H9 (cell line): Measurements from ENCODE around the gene NRXN3. TPM values are rescaled to one million over a fixed set of nuclear protein-coding genes. Genes with fewer than 3 reads are reported as not detected.

Experiments used
- DNase-seq: peaks from one replicate; pipeline ENCODE4 v3.0.0-alpha.2; 2017
- H2AFZ ChIP-seq: one replicate; pipeline ENCODE4 v1.6.1; 2013; ENCODE audit warnings: mild to moderate bottlenecking, low read length, control low read depth, moderate library complexity
- H2AK5ac ChIP-seq: 2 replicates; pipeline ENCODE4 v1.6.1; 2013; ENCODE audit warnings: low read length, control low read depth, mixed read lengths; ENCODE audit not compliant: insufficient read length
- H2BK120ac ChIP-seq: one replicate; pipeline ENCODE4 v1.6.1; 2013; ENCODE audit warnings: low read depth, mild to moderate bottlenecking, low read length, control low read depth, inconsistent platforms; ENCODE audit not compliant: poor library complexity, severe bottlenecking
- H2BK12ac ChIP-seq: 2 replicates; pipeline ENCODE4 v1.6.1; 2013; ENCODE audit warnings: low read length, control low read depth, mixed read lengths, low read depth; ENCODE audit not compliant: insufficient read length
- H2BK15ac ChIP-seq: 2 replicates; pipeline ENCODE4 v1.6.1; 2013; ENCODE audit warnings: low read depth, low read length, control low read depth
- H2BK20ac ChIP-seq: one replicate; pipeline ENCODE4 v1.6.1; 2013; ENCODE audit warnings: low read depth, mild to moderate bottlenecking, low read length, control low read depth, inconsistent platforms; ENCODE audit not compliant: poor library complexity, severe bottlenecking
- H2BK5ac ChIP-seq: 2 replicates; pipeline ENCODE4 v1.6.1; 2013; ENCODE audit warnings: low read length, control low read depth, mixed read lengths; ENCODE audit not compliant: insufficient read length
- H3K14ac ChIP-seq: 2 replicates; pipeline ENCODE4 v1.6.1; 2013; ENCODE audit warnings: low read length, control low read depth; ENCODE audit not compliant: insufficient read depth
- H3K18ac ChIP-seq: 2 replicates; pipeline ENCODE4 v1.6.1; 2013; ENCODE audit warnings: low read depth, mild to moderate bottlenecking, mixed read lengths, low read length, control low read depth; ENCODE audit not compliant: insufficient read length
- H3K23ac ChIP-seq: 2 replicates; pipeline ENCODE4 v1.6.1; 2013; ENCODE audit warnings: low read length, control low read depth, mixed read lengths, low read depth; ENCODE audit not compliant: insufficient read length
- H3K23me2 ChIP-seq: 2 replicates; pipeline ENCODE4 v1.6.1; 2013; ENCODE audit warnings: low read depth, mild to moderate bottlenecking, mixed read lengths, low read length, control low read depth; ENCODE audit not compliant: insufficient read length, poor library complexity, severe bottlenecking
- H3K27ac ChIP-seq: 2 replicates; pipeline ENCODE4 v1.5.1; 2013; ENCODE audit warnings: low read length, control low read depth, mixed read lengths, low read depth; ENCODE audit not compliant: insufficient read length
- H3K27me3 ChIP-seq: 2 replicates; pipeline ENCODE4 v1.6.1; 2013; ENCODE audit warnings: low read length, control low read depth, inconsistent platforms; ENCODE audit not compliant: insufficient read depth
- H3K4ac ChIP-seq: 2 replicates; pipeline ENCODE4 v1.6.1; 2013; ENCODE audit warnings: low read depth, mild to moderate bottlenecking, control low read depth, inconsistent platforms, low read length, moderate library complexity
- H3K4me1 ChIP-seq: 2 replicates; pipeline ENCODE4 v1.6.1; 2013; ENCODE audit warnings: low read length, control low read depth, inconsistent platforms; ENCODE audit not compliant: insufficient read depth
- H3K4me2 ChIP-seq: 2 replicates; pipeline ENCODE4 v1.6.1; 2013; ENCODE audit warnings: low read length, control low read depth, mixed read lengths; ENCODE audit not compliant: insufficient read length, insufficient read depth
- H3K56ac ChIP-seq: 2 replicates; pipeline ENCODE4 v1.6.1; 2013; ENCODE audit warnings: low read depth, mild to moderate bottlenecking, mixed read lengths, low read length, control low read depth; ENCODE audit not compliant: insufficient read length
- H3K79me1 ChIP-seq: 2 replicates; pipeline ENCODE4 v1.6.1; 2013; ENCODE audit warnings: low read depth, mild to moderate bottlenecking, moderate library complexity, low read length, control low read depth, inconsistent platforms; ENCODE audit not compliant: insufficient read depth, poor library complexity, severe bottlenecking
- H3K79me2 ChIP-seq: 2 replicates; pipeline ENCODE4 v1.6.1; 2013; ENCODE audit warnings: low read length, control low read depth, inconsistent platforms; ENCODE audit not compliant: insufficient read depth
- H3K9ac ChIP-seq: 2 replicates; pipeline ENCODE4 v1.6.1; 2013; ENCODE audit warnings: low read length, control low read depth, mixed read lengths; ENCODE audit not compliant: insufficient read length; ENCODE audit errors: extremely low read depth
- H3K9me3 ChIP-seq: one replicate; pipeline ENCODE4 v1.6.1; 2013; ENCODE audit warnings: low read depth, low read length, inconsistent platforms; ENCODE audit not compliant: control insufficient read depth
- H3T11ph ChIP-seq: one replicate; pipeline ENCODE4 v1.6.1; 2013; ENCODE audit warnings: mild to moderate bottlenecking, low read length, control low read depth, inconsistent platforms
- H4K20me1 ChIP-seq: one replicate; pipeline ENCODE4 v1.6.1; 2013; ENCODE audit not compliant: control insufficient read depth, insufficient read length, insufficient read depth
- H4K5ac ChIP-seq: 2 replicates; pipeline ENCODE4 v1.6.1; 2013; ENCODE audit warnings: low read depth, mild to moderate bottlenecking, mixed read lengths, low read length, control low read depth; ENCODE audit not compliant: insufficient read length
- H4K8ac ChIP-seq: replicated peaks from 2 replicates; pipeline ENCODE4 v1.6.1; 2013; ENCODE audit warnings: low read length, control low read depth, mixed read lengths, low read depth; ENCODE audit not compliant: insufficient read length
- H4K91ac ChIP-seq: 2 replicates; pipeline ENCODE4 v1.6.1; 2013; ENCODE audit warnings: low read depth, mild to moderate bottlenecking, moderate library complexity, mixed read lengths, low read length, control low read depth; ENCODE audit not compliant: insufficient read length
- H3K27ac Mint-ChIP-seq, 3 experiments: 2 replicates in 2 of 3; 3 replicates in 1 of 3; pipeline ENCODE4 v1.8.0; 2020 to 2021; ENCODE audit warnings: mixed read lengths in 3 of 3, mild to moderate bottlenecking in 1 of 3, moderate library complexity in 1 of 3
- H3K27me3 Mint-ChIP-seq: 2 replicates; pipeline ENCODE4 v1.8.0; 2021; ENCODE audit warnings: low read depth, mild to moderate bottlenecking, moderate library complexity, mixed read lengths
- H3K36me3 Mint-ChIP-seq, 3 experiments: 2 replicates in 2 of 3; 3 replicates in 1 of 3; pipeline ENCODE4 v1.8.0; 2020 to 2021; ENCODE audit warnings: low read depth in 3 of 3, mixed read lengths in 3 of 3; ENCODE audit not compliant: insufficient read depth in 1 of 3
- H3K4me1 Mint-ChIP-seq, 2 experiments: 2 replicates each; pipeline ENCODE4 v1.8.0; 2020; ENCODE audit warnings: mixed read lengths in 2 of 2
- H3K4me3 Mint-ChIP-seq, 2 experiments: 2 replicates in 1 of 2; 3 replicates in 1 of 2; pipeline ENCODE4 v1.8.0; 2020 to 2021; ENCODE audit warnings: mild to moderate bottlenecking in 2 of 2, mixed read lengths in 2 of 2, moderate library complexity in 1 of 2
- H3K9me3 Mint-ChIP-seq, 2 experiments: 2 replicates in 1 of 2; 3 replicates in 1 of 2; pipeline ENCODE4 v1.8.0; 2020; ENCODE audit warnings: mild to moderate bottlenecking in 2 of 2, mixed read lengths in 2 of 2, moderate library complexity in 1 of 2
- CTCF ChIP-seq: fragments of 200-600 bp; sonication (generic); conservative IDR thresholded peaks from 3 replicates; pipeline ENCODE4 v1.8.0; 2021; ENCODE audit warnings: antibody characterized with exemption, mild to moderate bottlenecking
- WGBS: extraction: QIAGEN DNeasy Blood & Tissue Kit; methylation state at CpG from one replicate; pipeline ENCODE4 v1.1.7; 2013; ENCODE audit warnings: missing lambda C conversion rate, low lambda C conversion rate, mixed read lengths; ENCODE audit not compliant: insufficient read length; ENCODE audit errors: extremely low coverage; 5-methylcytosine and 5-hydroxymethylcytosine counted together
- total RNA-seq: library from RNA; stranded (reverse); gene quantifications from 2 replicates; pipeline ENCODE4 v1.2.1, GENCODE V29; 2021

NRXN3 gene
- total RNA-seq, 1 experiment from 2014 or later = 1.8 TPM

GRCh38 chr14:79861111-79861510 lies 1690.9 kb downstream of the NRXN3 start:
- H3K23me2 ChIP-seq = no peaks in the 10 kb centered on the region
- H3K9ac ChIP-seq = no peak overlapping the region
- no peak overlapping the region for H4K8ac ChIP-seq
- no peak overlapping the region for H3K27ac ChIP-seq
- no peak overlapping the region for H2BK15ac ChIP-seq
- peak; percentile 55 for DNase-seq
- Mint-ChIP-seq H3K27me3 (no peaks in the 10 kb centered on the region), H3K4me1 (no peaks in the 10 kb centered on the region), H3K36me3 (no peaks in the 10 kb centered on the region), H3K27ac (peak overlapping the region in 1 of 3 experiments; percentile 65; a peak in 1 of 7 replicates), H3K9me3 (no peaks in the 10 kb centered on the region), H3K4me3 (no peak overlapping the region; a peak in 1 of 5 replicates)
- H3K79me2 ChIP-seq = no peaks in the 10 kb centered on the region
- H2AK5ac ChIP-seq = no peak overlapping the region
- no peaks in the 10 kb centered on the region for H3K27me3 ChIP-seq
- H3T11ph ChIP-seq = no peak overlapping the region
- WGBS = no CpG with 5 or more reads among the region's 9 CpGs
- H2BK12ac ChIP-seq = no peak overlapping the region
- no peaks in the 10 kb centered on the region for H3K9me3 ChIP-seq
- H2BK120ac ChIP-seq = no peak overlapping the region
- H3K23ac ChIP-seq = no peak overlapping the region
- H2BK5ac ChIP-seq = no peak overlapping the region
- no peak overlapping the region for H4K5ac ChIP-seq
- H4K91ac ChIP-seq = no peak overlapping the region
- no peak overlapping the region for H3K56ac ChIP-seq
- H3K4ac ChIP-seq = no peak overlapping the region
- H3K18ac ChIP-seq = no peak overlapping the region
- no peak overlapping the region for H3K4me2 ChIP-seq
- no peaks in the 10 kb centered on the region for H3K4me1 ChIP-seq
- no peak overlapping the region for H2BK20ac ChIP-seq
- H4K20me1 ChIP-seq = no peaks in the 10 kb centered on the region
- TF ChIP-seq CTCF = peak; percentile 67
- H3K14ac ChIP-seq = no peak overlapping the region
- no peak overlapping the region for H2AFZ ChIP-seq
- H3K79me1 ChIP-seq = no peaks in the 10 kb centered on the region
